Neural progenitor cell (in vitro differentiated cells): ENCODE results near the gene HELZ2. TPM values are rescaled to one million over a fixed set of nuclear protein-coding genes. Genes with fewer than 3 reads are reported as not detected.

Experiments
- DNase-seq: peaks from one replicate; pipeline ENCODE4 v3.0.0-alpha.2; 2016; ENCODE audit warnings: low spot score
- H2AFZ ChIP-seq: fragments of 200-600 bp; sonication (generic); replicated peaks from 2 replicates; pipeline ENCODE4 v1.6.1; 2016; ENCODE audit warnings: antibody characterized with exemption
- H3F3A ChIP-seq: fragments of 200-600 bp; sonication (generic); 2 replicates; pipeline ENCODE4 v1.6.1; 2016; ENCODE audit warnings: antibody characterized with exemption, low read depth
- H3K27ac ChIP-seq: fragments of 200-600 bp; sonication (generic); 2 replicates; pipeline ENCODE4 v1.5.1; 2016; ENCODE audit warnings: mild to moderate bottlenecking
- H3K27me3 ChIP-seq: fragments of 200-600 bp; sonication (generic); 2 replicates; pipeline ENCODE4 v1.6.1; 2016; ENCODE audit warnings: mild to moderate bottlenecking, moderate library complexity
- H3K36me3 ChIP-seq: fragments of 200-600 bp; sonication (generic); 2 replicates; pipeline ENCODE4 v1.5.1; 2016
- H3K4me1 ChIP-seq: fragments of 200-600 bp; sonication (generic); 2 replicates; pipeline ENCODE4 v1.6.1; 2016; ENCODE audit warnings: mixed run types
- H3K4me2 ChIP-seq: fragments of 200-600 bp; sonication (generic); 2 replicates; pipeline ENCODE4 v1.6.1; 2016
- H3K4me3 ChIP-seq: fragments of 200-600 bp; sonication (generic); 2 replicates; pipeline ENCODE4 v1.5.1; 2016
- H3K79me2 ChIP-seq: fragments of 200-600 bp; sonication (generic); 2 replicates; pipeline ENCODE4 v1.6.1; 2016; ENCODE audit warnings: low read depth
- H3K9ac ChIP-seq: fragments of 200-600 bp; sonication (generic); 2 replicates; pipeline ENCODE4 v1.6.1; 2016
- H3K9me3 ChIP-seq: fragments of 200-600 bp; sonication (generic); 2 replicates; pipeline ENCODE4 v1.5.1; 2016; ENCODE audit warnings: low read depth
- H4K20me1 ChIP-seq: fragments of 200-600 bp; sonication (generic); 2 replicates; pipeline ENCODE4 v1.6.1; 2016; ENCODE audit warnings: low read depth
- H3K27ac Mint-ChIP-seq: 3 replicates; pipeline ENCODE4 v1.8.0; 2021; ENCODE audit warnings: mixed read lengths
- H3K27me3 Mint-ChIP-seq: 2 replicates; pipeline ENCODE4 v1.8.0; 2022; ENCODE audit warnings: low read depth, mild to moderate bottlenecking, inconsistent platforms, moderate library complexity, mixed read lengths; ENCODE audit not compliant: insufficient read depth
- H3K36me3 Mint-ChIP-seq: 3 replicates; pipeline ENCODE4 v1.8.0; 2021; ENCODE audit warnings: mixed read lengths
- H3K4me1 Mint-ChIP-seq: 3 replicates; pipeline ENCODE4 v1.8.0; 2021; ENCODE audit warnings: mixed read lengths
- H3K4me3 Mint-ChIP-seq: 3 replicates; pipeline ENCODE4 v1.8.0; 2021; ENCODE audit warnings: mild to moderate bottlenecking, moderate library complexity, mixed read lengths
- H3K9me3 Mint-ChIP-seq: 3 replicates; pipeline ENCODE4 v1.8.0; 2020; ENCODE audit warnings: mixed read lengths
- EZH2 ChIP-seq: fragments of 200-600 bp; sonication (generic); IDR thresholded peaks from 2 replicates; pipeline ENCODE4 v1.6.1; 2017; ENCODE audit warnings: antibody characterized with exemption, mild to moderate bottlenecking, moderate library complexity
- EZH2phosphoT487 ChIP-seq: fragments of 200-600 bp; sonication (generic); IDR thresholded peaks from 2 replicates; pipeline ENCODE4 v1.6.1; 2017; ENCODE audit warnings: antibody characterized with exemption
- total RNA-seq: library from RNA; depleted of rRNA; stranded (reverse); fragments of >200 nt; gene quantifications from 2 replicates; pipeline ENCODE4 v1.2.3, GENCODE V29; 2015; ENCODE audit warnings: low replicate concordance
- TF ChIP-seq, protein P1 (sequence below): fragments of 200-600 bp; sonication (generic); IDR thresholded peaks from 2 replicates; pipeline ENCODE4 v1.5.1; 2017; ENCODE audit warnings: antibody characterized with exemption, mild to moderate bottlenecking

Gene HELZ2
- total RNA-seq, 1 donor from 2014 or later = 2.9 TPM

DNA sequence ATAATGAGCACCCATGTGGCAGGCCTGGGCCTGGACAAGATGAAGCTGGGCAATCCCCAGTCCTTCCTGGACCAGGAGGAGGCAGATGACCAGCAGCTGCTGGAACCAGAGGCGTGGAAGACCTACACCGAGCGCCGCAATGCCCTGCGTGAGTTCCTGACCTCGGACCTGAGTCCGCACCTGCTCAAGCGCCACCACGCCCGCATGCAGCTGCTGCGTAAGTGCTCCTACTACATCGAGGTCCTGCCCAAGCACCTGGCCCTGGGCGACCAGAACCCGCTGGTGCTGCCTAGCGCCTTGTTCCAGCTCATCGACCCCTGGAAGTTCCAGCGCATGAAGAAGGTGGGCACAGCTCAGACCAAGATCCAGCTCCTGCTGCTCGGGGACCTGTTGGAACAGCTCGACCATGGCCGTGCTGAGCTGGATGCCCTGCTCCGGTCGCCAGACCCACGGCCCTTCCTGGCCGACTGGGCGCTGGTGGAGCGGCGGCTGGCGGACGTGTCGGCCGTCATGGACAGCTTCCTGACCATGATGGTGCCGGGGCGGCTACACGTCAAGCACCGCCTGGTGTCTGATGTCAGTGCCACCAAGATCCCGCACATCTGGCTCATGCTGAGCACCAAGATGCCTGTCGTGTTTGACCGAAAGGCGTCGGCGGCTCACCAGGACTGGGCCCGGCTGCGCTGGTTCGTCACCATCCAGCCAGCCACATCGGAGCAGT, 18.2 kb downstream of the HELZ2 start:
- Histone ChIP-seq H3K4me3 (no peak overlapping the region), H3K79me2 (no peaks in the 10 kb centered on the region), H2AFZ (no peak overlapping the region), H3K4me2 (no peak overlapping the region), H3K9ac (no peak overlapping the region), H3K27ac (no peak overlapping the region), H3K4me1 (peaks cover 12% of the 10 kb centered on the region), H3K36me3 (no peaks in the 10 kb centered on the region), H3K9me3 (no peaks in the 10 kb centered on the region), H4K20me1 (no peaks in the 10 kb centered on the region), H3K27me3 (peaks cover 9% of the 10 kb centered on the region), H3F3A (peaks cover 19% of the 10 kb centered on the region)
- Mint-ChIP-seq H3K36me3 (peaks cover 2% of the 10 kb centered on the region), H3K27me3 (peaks cover 5% of the 10 kb centered on the region), H3K4me3 (peak overlapping the region; percentile 64), H3K4me1 (peaks cover 10% of the 10 kb centered on the region), H3K27ac (no peak overlapping the region), H3K9me3 (peaks cover 2% of the 10 kb centered on the region)
- TF ChIP-seq, protein P1, sequence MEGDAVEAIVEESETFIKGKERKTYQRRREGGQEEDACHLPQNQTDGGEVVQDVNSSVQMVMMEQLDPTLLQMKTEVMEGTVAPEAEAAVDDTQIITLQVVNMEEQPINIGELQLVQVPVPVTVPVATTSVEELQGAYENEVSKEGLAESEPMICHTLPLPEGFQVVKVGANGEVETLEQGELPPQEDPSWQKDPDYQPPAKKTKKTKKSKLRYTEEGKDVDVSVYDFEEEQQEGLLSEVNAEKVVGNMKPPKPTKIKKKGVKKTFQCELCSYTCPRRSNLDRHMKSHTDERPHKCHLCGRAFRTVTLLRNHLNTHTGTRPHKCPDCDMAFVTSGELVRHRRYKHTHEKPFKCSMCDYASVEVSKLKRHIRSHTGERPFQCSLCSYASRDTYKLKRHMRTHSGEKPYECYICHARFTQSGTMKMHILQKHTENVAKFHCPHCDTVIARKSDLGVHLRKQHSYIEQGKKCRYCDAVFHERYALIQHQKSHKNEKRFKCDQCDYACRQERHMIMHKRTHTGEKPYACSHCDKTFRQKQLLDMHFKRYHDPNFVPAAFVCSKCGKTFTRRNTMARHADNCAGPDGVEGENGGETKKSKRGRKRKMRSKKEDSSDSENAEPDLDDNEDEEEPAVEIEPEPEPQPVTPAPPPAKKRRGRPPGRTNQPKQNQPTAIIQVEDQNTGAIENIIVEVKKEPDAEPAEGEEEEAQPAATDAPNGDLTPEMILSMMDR = no peak
- TF ChIP-seq EZH2 (no peak), EZH2phosphoT487 (no peak)
- DNase-seq = no peak

DNA sequence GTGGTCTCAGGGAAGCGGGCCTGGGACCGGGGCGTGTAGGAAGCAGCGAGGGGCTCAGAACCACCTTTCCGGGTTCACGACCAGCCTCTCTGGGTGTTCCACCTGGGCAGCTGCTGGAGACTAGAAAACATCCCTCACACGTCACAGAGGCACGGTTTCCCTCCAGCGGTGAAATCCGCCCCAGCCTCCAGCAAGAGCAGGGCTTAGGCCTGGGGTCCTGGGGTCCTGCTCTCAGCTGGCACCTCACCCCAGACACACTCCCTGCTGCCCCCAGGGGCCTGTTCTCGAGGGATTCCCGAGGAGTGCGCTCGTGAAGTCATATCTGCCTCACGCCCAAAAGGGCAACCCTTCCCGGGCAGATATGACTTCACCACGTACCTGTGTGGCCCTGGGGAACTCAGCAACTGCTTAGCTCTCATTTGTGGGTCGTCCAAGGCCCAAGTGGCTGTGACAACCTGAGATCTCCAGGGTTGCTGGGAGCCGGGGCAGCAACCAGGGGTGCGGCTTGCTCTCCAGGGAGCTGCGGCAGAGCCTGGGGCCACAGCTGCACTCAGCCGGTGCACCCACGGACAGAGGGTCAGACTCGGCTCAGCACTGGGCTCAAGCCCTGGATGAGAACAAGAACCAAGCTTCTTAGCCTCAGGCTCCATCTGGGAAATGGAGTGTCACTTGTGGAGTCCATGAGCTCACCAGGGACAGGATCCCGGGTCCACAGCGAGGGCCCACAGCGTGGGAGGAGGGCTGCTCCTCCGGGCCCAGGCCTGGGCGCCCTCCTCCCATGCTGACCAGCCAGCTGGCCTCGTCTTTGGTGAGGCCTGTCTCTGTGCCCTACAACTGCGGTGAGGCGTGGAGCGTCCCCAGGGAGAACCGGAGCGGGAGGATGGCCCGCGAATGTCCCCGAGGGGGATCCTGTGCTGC, 19.4 kb downstream of the HELZ2 start:
- Mint-ChIP-seq H3K27ac (no peak overlapping the region), H3K36me3 (peaks cover 2% of the 10 kb centered on the region), H3K4me3 (peak overlapping the region; percentile 79), H3K9me3 (peaks cover 2% of the 10 kb centered on the region), H3K4me1 (peaks cover 10% of the 10 kb centered on the region), H3K27me3 (peaks cover 5% of the 10 kb centered on the region)
- Histone ChIP-seq H3K9ac (no peak overlapping the region), H3K36me3 (no peaks in the 10 kb centered on the region), H3F3A (peaks cover 19% of the 10 kb centered on the region), H3K4me1 (peaks cover 12% of the 10 kb centered on the region), H4K20me1 (no peaks in the 10 kb centered on the region), H3K9me3 (no peaks in the 10 kb centered on the region), H2AFZ (peak overlapping the region; percentile 89), H3K27me3 (peaks cover 9% of the 10 kb centered on the region), H3K27ac (no peak overlapping the region), H3K79me2 (no peaks in the 10 kb centered on the region), H3K4me2 (peak overlapping the region; percentile 77), H3K4me3 (peak overlapping the region; percentile 86)
- no peak for TF ChIP-seq EZH2
- TF ChIP-seq, protein P1 = no peak
- TF ChIP-seq EZH2phosphoT487 = no peak
- peak; percentile 40 for DNase-seq

DNA sequence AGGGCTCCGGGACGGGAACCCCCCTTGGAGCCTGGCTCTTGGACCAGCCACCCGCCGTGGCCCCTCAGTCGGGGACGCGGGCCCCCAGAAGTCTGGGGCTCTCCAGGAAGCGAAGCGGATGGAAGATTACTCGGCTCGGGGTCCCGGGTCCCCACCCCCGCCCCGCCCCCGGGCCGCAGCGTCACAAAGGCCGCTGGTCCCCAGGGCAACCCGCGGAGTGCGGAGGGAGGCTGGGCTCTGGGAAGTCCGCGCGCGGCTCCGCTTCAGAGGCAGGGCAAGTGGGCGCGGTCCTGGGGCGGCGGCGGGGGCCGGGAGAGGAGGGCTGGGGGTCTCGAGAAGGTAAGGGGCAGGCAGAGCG, 20.1 kb downstream of the HELZ2 start, which contains the start of gene FNDC11:
FNDC11 (plus strand) TSS at position 227 of the 358 bp plus-strand sequence. CDS start 1,505 bp downstream, outside the sequence.
- H3K9me3 Mint-ChIP-seq = peaks cover 2% of the 10 kb centered on the region
- no peaks in the 10 kb centered on the region for H4K20me1 ChIP-seq
- H3K27ac Mint-ChIP-seq = no peak within 1 kb of the TSS
- H3K4me3 Mint-ChIP-seq = peak within 1 kb of the TSS; percentile 79
- peaks cover 2% of the 10 kb centered on the region for H3K36me3 Mint-ChIP-seq
- H3K79me2 ChIP-seq = no peaks in the 10 kb centered on the region
- DNase-seq = peak; percentile 87
- H3K27ac ChIP-seq = no peak within 1 kb of the TSS
- peaks cover 9% of the 10 kb centered on the region for H3K27me3 ChIP-seq
- H3K9ac ChIP-seq = no peak within 1 kb of the TSS
- H3K4me1 Mint-ChIP-seq = peaks cover 14% of the 10 kb centered on the region
- H3K36me3 ChIP-seq = no peaks in the 10 kb centered on the region
- H3K4me3 ChIP-seq = peak within 1 kb of the TSS; percentile 86
- peak within 1 kb of the TSS; percentile 89 for H2AFZ ChIP-seq
- peak within 1 kb of the TSS; percentile 77 for H3K4me2 ChIP-seq
- H3F3A ChIP-seq = peaks cover 19% of the 10 kb centered on the region
- H3K27me3 Mint-ChIP-seq = peaks cover 8% of the 10 kb centered on the region
- H3K4me1 ChIP-seq = peaks cover 12% of the 10 kb centered on the region
- no peaks in the 10 kb centered on the region for H3K9me3 ChIP-seq
- TF ChIP-seq EZH2 (no peak), EZH2phosphoT487 (no peak)
- TF ChIP-seq, protein P1 = no peak
